Measurements from ENCODE around the gene CD80. TPM values are rescaled to one million over a fixed set of nuclear protein-coding genes. Genes with fewer than 3 reads are reported as not detected.

Gene CD80
- total RNA-seq, 1 donor from 2014 or later: not detected

DNA sequence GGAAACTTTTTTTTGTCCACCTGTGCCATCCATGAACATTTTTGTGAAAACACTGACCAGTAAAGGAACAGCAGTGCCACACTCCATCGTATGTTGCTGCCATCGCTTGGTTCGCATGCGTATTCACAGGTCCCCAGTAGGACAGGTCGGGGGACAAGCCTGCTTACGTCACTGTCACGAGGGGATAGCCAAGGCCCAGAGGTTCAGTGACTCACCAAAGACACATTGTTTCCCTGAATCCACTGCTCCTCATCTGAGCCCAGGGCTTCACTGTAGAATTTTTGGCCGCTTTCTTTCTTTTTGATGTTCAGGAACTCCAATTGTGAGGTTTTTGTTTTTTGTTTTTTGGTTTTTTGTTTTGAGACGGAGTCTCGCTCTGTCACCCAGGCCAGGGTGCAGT lies 25.8 kb upstream of the CD80 start:
- Mint-ChIP-seq H3K27me3 (ENCODE audit: unreplicated experiment) (no peaks in the 10 kb centered on the region), H3K9me3 (ENCODE audit: unreplicated experiment) (no peaks in the 10 kb centered on the region), H3K27ac (ENCODE audit: unreplicated experiment) (no peak overlapping the region), H3K4me1 (ENCODE audit: low read depth, unreplicated experiment) (no peaks in the 10 kb centered on the region), H3K36me3 (ENCODE audit: unreplicated experiment) (no peaks in the 10 kb centered on the region), H3K4me3 (ENCODE audit: unreplicated experiment) (no peak overlapping the region)
- DNase-seq: no peak
- no peak for TF ChIP-seq CTCF (IDR thresholded peaks at IDR 0.05; ENCODE audit: partially characterized antibody, unreplicated experiment)

- Mint-ChIP-seq H3K4me3 (ENCODE audit: unreplicated experiment) (no peak overlapping the region), H3K27ac (ENCODE audit: unreplicated experiment) (no peak overlapping the region), H3K36me3 (ENCODE audit: unreplicated experiment) (no peaks in the 10 kb centered on the region), H3K4me1 (ENCODE audit: low read depth, unreplicated experiment) (no peaks in the 10 kb centered on the region), H3K9me3 (ENCODE audit: unreplicated experiment) (peaks cover 4% of the 10 kb centered on the region), H3K27me3 (ENCODE audit: unreplicated experiment) (peaks cover 4% of the 10 kb centered on the region)
- DNase-seq: no peak
- TF ChIP-seq CTCF (IDR thresholded peaks at IDR 0.05; ENCODE audit: partially characterized antibody, unreplicated experiment): no peak
Measured at GRCh38 chr3:119582178-119582577, 22.8 kb upstream of the CD80 start.

- Mint-ChIP-seq H3K9me3 (ENCODE audit: unreplicated experiment) (peaks cover 4% of the 10 kb centered on the region), H3K4me1 (ENCODE audit: low read depth, unreplicated experiment) (no peaks in the 10 kb centered on the region), H3K4me3 (ENCODE audit: unreplicated experiment) (peak overlapping the region; percentile 94), H3K27ac (ENCODE audit: unreplicated experiment) (peak overlapping the region; percentile 68), H3K27me3 (ENCODE audit: unreplicated experiment) (peaks cover 4% of the 10 kb centered on the region), H3K36me3 (ENCODE audit: unreplicated experiment) (no peaks in the 10 kb centered on the region)
- DNase-seq: no peak
- no peak for TF ChIP-seq CTCF (IDR thresholded peaks at IDR 0.05; ENCODE audit: partially characterized antibody, unreplicated experiment)
Measured at GRCh38 chr3:119580067-119580760, 20.8 kb upstream of the CD80 start.

GRCh38 chr3:119579366-119580066 lies 20.1 kb upstream of the CD80 start, which contains the start of gene ADPRH:
TSS of gene ADPRH (plus strand) at chr3:119579492. CDS start at chr3:119582170, 2,678 bp downstream.
- TF ChIP-seq CTCF (IDR thresholded peaks at IDR 0.05; ENCODE audit: partially characterized antibody, unreplicated experiment): no peak
- Mint-ChIP-seq H3K4me1 (ENCODE audit: low read depth, unreplicated experiment) (no peaks in the 10 kb centered on the region), H3K27ac (ENCODE audit: unreplicated experiment) (peak within 1 kb of the TSS; percentile 68), H3K36me3 (ENCODE audit: unreplicated experiment) (no peaks in the 10 kb centered on the region), H3K9me3 (ENCODE audit: unreplicated experiment) (peaks cover 4% of the 10 kb centered on the region), H3K4me3 (ENCODE audit: unreplicated experiment) (peak within 1 kb of the TSS; percentile 94), H3K27me3 (ENCODE audit: unreplicated experiment) (peaks cover 4% of the 10 kb centered on the region)
- DNase-seq: peak; percentile 77

DNA sequence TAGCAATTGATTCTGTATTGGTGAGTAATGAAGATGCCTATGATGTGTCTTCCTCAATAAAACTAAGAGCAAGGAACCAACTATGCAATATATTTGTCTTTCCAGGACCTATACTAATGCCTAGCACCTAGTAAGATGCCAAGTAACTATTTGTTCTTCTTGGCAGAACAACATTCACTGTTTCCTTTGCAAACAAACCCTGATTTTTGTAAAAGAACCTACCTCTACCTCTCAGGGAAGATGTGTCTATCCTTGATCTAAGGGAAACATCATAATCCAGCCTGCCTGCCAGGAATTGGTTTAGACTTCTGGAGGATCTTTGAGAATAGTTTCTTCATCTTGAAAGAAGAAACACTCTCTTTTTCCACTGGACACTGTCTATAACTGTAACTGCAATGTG lies 16.1 kb upstream of the CD80 start:
- TF ChIP-seq CTCF (IDR thresholded peaks at IDR 0.05; ENCODE audit: partially characterized antibody, unreplicated experiment): no peak
- DNase-seq: no peak
- no peaks in the 10 kb centered on the region for H3K36me3 Mint-ChIP-seq (ENCODE audit: unreplicated experiment)
- no peak overlapping the region for H3K4me3 Mint-ChIP-seq (ENCODE audit: unreplicated experiment)
- H3K9me3 Mint-ChIP-seq (ENCODE audit: unreplicated experiment): peaks cover 4% of the 10 kb centered on the region
- H3K27me3 Mint-ChIP-seq (ENCODE audit: unreplicated experiment): peaks cover 4% of the 10 kb centered on the region
- H3K27ac Mint-ChIP-seq (ENCODE audit: unreplicated experiment): no peak overlapping the region
- no peaks in the 10 kb centered on the region for H3K4me1 Mint-ChIP-seq (ENCODE audit: low read depth, unreplicated experiment)

Data from glutamatergic neuron (in vitro differentiated cells).